CD4-positive, alpha-beta T cell treated with Interferon alpha-2 for 1 hour (primary cell): ENCODE measurements around the gene RET.

Experiments used
- DNase-seq, 2 donors: peaks; one replicate each; pipeline ENCODE4 v3.0.0-alpha.2; 2020 to 2022

The RET gene

GRCh38 chr10:43076876-43077420 lies at the start of gene RET:
TSS of gene RET (plus strand) at chr10:43077069. CDS start at chr10:43077259, 190 bp downstream.
- peak in 1 of 2 donors; percentile 9 for DNase-seq

GRCh38 chr10:43027331-43027955 lies 49.4 kb upstream of the RET start:
- DNase-seq = no peak

GRCh38 chr10:43028143-43028542 lies 48.7 kb upstream of the RET start:
- no peak for DNase-seq

GRCh38 chr10:43029043-43029442 lies 47.8 kb upstream of the RET start:
- no peak for DNase-seq

GRCh38 chr10:43032613-43033012 lies 44.3 kb upstream of the RET start:
- no peak for DNase-seq

GRCh38 chr10:43035800-43036199 lies 41.1 kb upstream of the RET start:
- DNase-seq = no peak

- no peak for DNase-seq
These were observed 40.1 kb upstream of the RET start for GRCh38 chr10:43036481-43037428.

GRCh38 chr10:43037440-43037839 lies 39.4 kb upstream of the RET start:
- peak in 1 of 2 donors; percentile 1 for DNase-seq

GRCh38 chr10:43037942-43038782 lies 38.7 kb upstream of the RET start:
- peak in 1 of 2 donors; percentile 0 for DNase-seq

GRCh38 chr10:43038783-43039623 lies 37.9 kb upstream of the RET start:
- no peak for DNase-seq

GRCh38 chr10:43039624-43040481 lies 37.0 kb upstream of the RET start:
- peak in 1 of 2 donors; percentile 5 for DNase-seq

- DNase-seq = peak in 1 of 2 donors; percentile 0
These were observed 36.2 kb upstream of the RET start for GRCh38 chr10:43040482-43041256.

GRCh38 chr10:43041422-43042342 lies 35.2 kb upstream of the RET start:
- DNase-seq = peak in 1 of 2 donors; percentile 0

- no peak for DNase-seq
These were observed 34.1 kb upstream of the RET start for GRCh38 chr10:43042503-43043341.

GRCh38 chr10:43043342-43043772 lies 33.5 kb upstream of the RET start:
- DNase-seq = peak in 1 of 2 donors; percentile 0

GRCh38 chr10:43043773-43044447 lies 33.0 kb upstream of the RET start:
- DNase-seq = peak in 1 of 2 donors; percentile 0

- no peak for DNase-seq
These were observed 32.4 kb upstream of the RET start for GRCh38 chr10:43044448-43044921.
